Measurements from ENCODE around the gene GRID2IP.

DNA sequence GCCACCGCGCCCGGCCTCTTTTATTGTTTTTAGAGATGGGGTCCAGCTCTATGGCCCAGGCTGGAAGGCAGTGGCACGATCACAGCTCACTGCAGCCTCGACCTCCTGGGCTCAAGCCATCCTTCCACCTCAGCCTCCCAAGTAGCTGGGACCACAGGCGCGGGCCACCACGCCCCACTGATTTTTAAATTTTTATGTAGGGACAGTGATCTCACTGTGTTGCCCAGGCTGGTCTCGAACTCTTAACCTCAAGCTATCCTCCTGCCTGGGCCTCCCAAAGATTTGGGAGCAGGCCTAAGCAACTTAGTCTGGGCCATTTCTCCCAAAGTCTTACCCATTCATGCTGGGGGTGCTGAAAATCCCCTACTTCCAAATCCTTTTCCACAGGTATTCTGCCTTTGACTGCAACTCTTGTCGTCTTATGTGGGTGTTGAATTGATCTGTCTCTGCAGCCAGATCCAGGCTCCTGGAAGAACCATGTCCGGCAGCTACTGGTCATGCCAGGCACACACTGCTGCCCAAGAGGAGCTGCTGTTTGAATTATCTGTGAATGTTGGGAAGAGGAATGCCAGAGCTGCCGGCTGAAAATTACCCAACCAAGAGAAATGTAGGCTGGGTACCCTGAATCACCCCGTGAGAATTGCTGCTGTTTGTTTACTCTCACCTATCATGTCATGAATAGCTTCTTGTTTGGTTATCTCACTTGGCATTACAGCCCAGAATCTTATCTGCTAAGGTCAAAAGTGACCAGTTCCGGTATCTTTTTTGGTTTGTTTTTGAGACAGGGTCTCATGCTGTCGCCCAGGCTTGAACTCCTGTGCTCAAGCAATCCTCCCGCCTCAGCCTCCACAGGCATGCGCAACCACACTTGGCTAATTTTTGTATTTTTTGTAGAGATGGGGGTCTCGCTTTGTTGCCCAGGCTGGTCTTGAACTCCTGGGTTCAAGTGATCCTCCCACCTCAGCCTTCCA, 27.1 kb upstream of the GRID2IP start:
- TF ChIP-seq, protein P1, sequence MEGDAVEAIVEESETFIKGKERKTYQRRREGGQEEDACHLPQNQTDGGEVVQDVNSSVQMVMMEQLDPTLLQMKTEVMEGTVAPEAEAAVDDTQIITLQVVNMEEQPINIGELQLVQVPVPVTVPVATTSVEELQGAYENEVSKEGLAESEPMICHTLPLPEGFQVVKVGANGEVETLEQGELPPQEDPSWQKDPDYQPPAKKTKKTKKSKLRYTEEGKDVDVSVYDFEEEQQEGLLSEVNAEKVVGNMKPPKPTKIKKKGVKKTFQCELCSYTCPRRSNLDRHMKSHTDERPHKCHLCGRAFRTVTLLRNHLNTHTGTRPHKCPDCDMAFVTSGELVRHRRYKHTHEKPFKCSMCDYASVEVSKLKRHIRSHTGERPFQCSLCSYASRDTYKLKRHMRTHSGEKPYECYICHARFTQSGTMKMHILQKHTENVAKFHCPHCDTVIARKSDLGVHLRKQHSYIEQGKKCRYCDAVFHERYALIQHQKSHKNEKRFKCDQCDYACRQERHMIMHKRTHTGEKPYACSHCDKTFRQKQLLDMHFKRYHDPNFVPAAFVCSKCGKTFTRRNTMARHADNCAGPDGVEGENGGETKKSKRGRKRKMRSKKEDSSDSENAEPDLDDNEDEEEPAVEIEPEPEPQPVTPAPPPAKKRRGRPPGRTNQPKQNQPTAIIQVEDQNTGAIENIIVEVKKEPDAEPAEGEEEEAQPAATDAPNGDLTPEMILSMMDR (IDR thresholded peaks at IDR 0.05; ENCODE audit: low read depth, low read length) = no peak
- no peak for TF ChIP-seq EZH2phosphoT487 (IDR thresholded peaks at IDR 0.05; ENCODE audit: low read depth)
